GM18909 (cell line): ENCODE measurements around the gene NUTF2.

Experiments used
- ATAC-seq: cut with Tn5 transposase; IDR thresholded peaks from one replicate; pipeline ENCODE4 v1.9.1; 2021; ENCODE audit warnings: mild to moderate bottlenecking; ENCODE audit not compliant: unreplicated experiment, poor library complexity

The NUTF2 gene

DNA sequence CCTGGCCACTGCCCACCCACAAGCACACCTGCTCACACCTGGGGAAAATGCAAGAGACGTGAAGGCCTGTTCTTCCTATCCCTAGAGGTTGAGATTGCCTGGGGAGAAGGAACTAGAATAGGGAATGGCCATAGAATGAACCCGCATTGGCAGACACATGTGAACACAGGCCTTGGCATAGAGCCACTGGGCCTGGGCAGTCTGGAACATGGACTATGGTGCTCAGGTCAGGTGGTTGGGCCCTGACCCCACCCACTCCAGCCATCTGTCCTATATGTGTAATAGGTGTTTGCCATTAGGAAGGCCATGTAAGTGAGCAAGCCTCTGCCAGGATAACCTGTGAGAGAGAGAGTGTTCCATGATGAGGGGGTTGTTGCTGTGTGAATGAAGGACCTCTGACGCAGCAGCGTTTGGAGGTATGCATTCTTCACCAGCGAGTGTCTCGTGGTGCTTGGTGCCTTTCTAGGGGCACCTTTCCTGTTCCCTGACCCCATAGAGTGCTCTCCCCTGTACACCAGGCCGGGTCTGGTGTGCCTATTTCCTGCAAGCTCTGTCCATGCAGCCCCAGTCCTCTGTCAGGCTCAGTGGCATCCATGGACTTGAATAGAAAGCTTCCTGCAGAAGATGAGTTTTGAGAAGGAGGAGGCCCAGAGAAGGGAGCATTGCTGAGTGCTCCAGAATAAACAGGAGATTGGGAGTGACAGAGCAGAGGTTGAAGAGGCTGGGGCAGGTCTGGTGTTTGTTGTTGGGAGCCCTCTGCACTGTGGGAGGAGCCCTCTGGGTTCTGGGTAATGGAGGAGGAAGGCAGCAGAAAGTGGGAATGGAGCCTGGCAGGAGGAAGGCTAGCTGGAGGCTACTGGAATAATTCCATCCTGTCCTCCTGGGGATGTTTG, 69.3 kb downstream of the NUTF2 start:
- no peak for ATAC-seq

DNA sequence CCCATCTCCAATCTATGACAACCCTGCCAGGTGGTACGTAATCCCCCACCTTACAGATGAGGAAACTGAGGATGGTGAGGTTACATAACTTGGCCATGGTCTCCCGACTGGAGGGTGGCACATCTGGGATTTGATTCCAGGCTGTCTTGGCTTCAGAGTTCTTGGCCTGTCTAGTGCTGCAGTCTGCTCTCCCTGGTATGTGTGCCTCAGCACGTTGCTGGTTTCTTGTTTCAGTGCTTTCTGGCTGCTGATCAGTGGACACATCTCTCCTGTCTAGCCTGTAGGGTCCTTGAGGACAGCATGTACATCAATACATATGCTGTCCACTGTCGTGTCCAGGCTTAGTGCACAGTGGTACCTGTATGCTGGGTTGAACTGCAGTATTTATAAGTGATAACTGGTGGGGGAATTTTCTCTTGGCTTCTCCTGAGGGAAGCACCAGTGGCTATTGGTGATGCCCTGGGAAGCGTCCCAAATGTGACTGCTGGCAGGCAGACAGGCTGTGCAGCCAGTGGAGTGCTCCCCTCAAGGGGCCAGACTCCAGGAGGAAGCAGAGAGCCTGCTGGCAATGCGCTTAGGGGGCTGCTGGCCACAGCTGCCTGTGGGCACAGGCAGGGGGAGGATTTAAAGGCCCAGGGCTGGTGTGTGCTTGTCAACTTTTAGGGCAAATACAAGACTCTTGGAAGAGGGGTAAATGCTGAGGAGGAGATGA, 70.6 kb downstream of the NUTF2 start:
- no peak for ATAC-seq

- ATAC-seq = no peak
Measured at GRCh38 chr16:67917852-67918236, 71.1 kb downstream of the NUTF2 start.

GRCh38 chr16:67919622-67920221, 73.0 kb downstream of the NUTF2 start:
- ATAC-seq = no peak
